DMS 273 treated with DMSO at 0.1 percent for 48 hours (cell line): ENCODE results near the gene TACR1.
"Not testable (repeated sequence)": the region's sequence is repeated elsewhere in the genome, so short reads cannot be mapped to it uniquely, and the experiment has no call there.

ENCODE experiments used
- DNase-seq: peaks from one replicate; lab custom pipeline; 2025; lab: John Stamatoyannopoulos, UW

The TACR1 gene

DNA sequence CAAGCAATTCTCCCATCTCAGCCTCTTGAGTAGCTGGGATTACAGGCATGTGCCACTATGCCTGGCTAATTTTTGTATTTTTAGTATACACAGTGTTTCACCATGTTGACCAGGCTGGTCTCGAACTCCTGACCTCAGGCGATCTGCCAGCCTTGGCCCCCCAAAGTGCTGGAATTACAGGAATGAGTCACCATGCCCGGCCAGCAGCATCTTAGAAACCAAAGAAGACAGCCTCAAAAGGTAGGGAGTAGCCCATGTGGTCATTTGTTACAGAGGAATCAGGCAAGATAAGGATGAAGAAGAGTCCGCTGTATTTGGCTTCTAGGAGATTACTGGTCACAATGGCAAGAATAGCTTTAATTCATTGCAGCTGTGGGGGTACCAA, 53.1 kb downstream of the TACR1 start:
- not testable (repeated sequence) for DNase-seq

DNA sequence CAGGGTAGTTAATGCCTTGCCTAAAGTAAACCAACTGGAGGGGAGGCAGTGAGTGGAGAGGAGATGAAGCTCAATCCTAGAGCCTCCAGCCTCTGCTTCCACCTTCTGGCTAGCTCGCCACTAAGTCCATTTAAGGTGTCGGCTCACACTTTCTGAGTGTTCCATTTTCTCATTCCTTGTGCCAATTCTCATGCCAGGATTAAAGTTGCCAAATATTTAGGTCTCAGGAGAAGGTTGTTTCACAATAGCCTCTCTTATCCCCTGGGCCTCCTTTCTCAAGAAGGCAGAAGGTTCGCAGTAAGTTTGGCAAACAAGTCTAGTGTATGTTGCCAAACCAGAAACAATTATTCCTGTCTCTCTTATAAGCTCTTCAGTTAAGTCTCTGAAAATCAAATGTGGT, 57.2 kb downstream of the TACR1 start:
- DNase-seq: no peak

- DNase-seq: no peak
These were observed 59.0 kb downstream of the TACR1 start for GRCh38 chr2:75140288-75140687.

- DNase-seq: no peak
These were observed 60.1 kb downstream of the TACR1 start for GRCh38 chr2:75139171-75139570.

DNA sequence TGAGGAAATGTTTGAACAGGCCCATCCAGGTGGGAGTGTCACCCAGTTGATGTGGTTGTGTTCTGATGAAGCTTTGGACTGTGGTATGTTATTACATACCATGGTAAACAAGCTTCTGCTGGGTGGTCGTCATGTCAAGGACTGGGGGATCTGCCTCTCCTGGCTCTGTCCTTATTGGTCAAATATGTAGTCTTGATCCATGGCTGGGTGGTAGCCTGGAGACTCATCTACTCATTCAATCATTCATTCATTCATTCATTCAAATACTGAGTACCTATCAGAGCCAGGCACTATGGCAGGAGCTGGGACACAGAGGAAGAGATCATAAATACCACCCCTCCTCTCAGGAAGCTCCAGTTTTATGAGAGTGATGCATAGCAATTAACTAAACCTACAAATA, 60.8 kb downstream of the TACR1 start:
- DNase-seq: no peak

- no peak for DNase-seq
These were observed 63.4 kb downstream of the TACR1 start for GRCh38 chr2:75135776-75136400.

GRCh38 chr2:75134860-75135259, 64.5 kb downstream of the TACR1 start:
- DNase-seq: no peak

DNA sequence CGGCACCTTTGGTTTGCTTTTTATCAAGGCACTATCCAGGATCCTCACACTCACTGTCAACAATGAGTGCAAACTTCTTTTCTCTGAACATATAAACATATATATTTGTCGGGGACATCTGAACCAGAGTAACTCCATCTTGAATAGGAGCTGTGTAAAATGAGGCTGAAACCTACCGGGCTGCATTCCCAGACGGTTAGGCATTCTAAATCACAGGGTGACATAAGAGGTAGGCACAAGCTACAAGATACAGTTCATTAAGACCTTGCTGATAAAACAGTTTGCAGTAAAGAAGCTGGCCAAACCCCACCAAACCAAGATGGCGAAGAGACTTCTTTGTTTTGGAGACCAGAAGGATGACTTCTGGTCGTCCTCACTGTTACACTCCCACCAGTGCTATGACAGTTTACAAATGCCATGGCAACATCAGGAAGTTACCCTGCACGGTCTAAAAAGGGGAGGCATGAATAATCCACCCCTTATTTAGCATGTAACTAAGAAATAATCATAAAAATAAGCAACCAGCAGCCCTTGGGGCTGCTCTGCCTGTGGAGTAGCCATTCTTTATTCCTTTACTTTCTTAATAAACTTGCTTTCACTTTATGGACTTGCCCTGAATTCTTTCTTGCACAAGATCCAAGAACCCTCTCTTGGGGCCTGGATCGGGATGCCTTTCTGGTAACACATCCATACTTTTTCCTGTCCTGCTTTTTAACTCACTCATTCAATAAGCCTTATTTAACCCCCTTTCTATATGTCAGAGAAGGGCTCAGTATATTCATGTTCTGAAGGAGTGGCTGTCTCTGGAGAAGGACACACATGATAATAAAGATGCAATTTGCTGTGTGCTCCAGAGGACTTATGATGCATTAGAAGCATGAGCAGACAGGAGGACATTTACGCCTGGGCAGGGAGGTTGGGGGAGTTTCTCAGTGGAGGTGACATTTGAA, 65.4 kb downstream of the TACR1 start:
- no peak for DNase-seq

- DNase-seq: peak; percentile 2
These were observed 69.1 kb downstream of the TACR1 start for GRCh38 chr2:75130171-75130570.

DNA sequence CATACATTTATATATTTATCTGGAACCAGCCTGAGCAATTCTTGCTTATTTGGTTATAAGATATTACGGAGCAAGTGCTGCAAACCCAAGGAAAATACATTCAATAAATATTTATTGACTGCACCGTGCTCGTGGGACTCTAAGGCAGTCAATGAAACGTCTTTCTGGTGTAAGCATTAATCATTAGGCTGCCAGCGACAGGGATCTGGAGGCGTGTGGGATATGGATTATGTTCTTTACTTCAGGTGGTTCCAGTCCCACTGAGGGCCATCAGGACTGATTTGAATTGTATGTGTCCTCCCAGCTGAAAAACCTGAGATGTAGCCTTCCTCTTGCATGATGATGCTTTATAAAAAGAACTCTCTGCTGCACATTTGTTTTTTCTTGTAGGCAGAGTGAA, 75.4 kb downstream of the TACR1 start:
- DNase-seq: no peak

DNA sequence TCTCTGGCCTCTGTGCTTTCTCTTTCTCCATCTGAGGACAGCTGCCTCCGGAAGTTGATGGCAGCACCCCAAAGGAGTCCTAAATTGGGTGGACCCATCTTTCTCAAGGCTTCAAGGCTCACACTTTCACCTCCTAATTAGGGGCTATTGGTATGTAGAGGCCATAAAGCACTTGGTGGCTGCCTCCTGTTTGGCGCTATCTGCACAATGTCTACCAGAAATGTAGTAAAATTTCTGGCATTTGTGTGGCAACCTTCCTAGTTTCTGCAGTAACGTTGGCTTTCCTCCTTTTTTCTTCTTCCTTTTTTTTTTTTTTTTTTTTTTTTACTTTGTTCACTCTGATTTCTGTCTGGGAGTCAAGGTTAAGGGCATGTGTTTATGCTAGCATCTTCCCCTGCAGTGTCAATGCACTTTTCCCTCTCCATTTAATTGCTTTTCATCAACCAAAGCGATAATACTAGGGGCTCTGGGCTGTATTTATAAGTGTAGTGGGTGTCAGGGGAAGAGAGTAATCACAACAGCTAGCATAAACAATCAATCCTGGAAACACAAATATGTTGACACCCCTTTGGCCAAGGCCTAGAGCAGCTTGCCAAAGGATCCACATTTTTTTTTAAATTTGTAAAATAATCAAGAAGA, 86.0 kb downstream of the TACR1 start:
- no peak for DNase-seq

DNA sequence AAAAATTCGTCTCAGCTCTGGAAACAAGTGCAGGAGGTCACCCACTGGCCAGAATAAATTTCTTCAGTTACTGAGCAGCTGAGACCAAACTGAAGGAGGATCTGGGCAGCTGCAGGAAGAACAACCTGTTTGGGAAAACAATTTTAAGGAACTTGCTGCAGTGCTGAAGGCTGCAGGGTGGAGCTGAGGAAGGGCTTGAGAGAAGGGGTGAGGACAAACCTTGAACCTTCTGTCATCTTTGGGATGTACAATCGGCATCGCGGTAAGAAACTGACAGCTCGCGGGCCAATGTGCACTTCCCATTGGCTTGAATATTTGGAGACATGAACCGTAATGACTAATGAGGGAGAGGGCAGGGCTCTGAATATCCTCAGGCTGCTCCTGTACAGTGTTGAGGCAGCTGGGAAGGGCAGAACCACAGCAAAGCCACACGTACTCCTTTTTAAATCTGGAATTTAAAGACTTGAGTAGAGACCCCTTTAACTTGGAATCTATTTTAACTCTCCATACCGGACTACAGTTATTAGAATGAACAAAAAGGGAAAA, 90.3 kb downstream of the TACR1 start:
- DNase-seq: no peak

DNA sequence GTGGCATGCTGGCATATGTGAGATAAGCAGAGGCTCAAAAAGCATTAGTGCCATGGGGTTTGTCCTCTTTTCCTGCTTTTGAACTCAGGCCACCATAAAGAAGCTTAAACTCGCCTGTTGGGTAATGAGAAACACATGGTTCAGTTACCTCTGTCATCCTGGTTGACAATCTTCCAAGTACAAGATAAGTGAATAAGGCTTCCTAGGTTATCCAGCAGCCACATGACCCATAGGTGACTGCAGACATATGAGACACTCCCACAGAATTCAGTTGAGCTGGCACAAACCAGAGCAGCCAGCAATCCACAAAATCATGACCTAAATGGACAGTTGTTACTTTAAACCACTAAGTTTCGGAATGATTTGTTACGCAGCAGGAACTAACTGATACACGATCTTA, 97.3 kb downstream of the TACR1 start:
- DNase-seq: no peak

- DNase-seq: no peak
These were observed 98.5 kb downstream of the TACR1 start for GRCh38 chr2:75100801-75101151.

- DNase-seq: no peak
These were observed 99.1 kb downstream of the TACR1 start for GRCh38 chr2:75100011-75100800.

GRCh38 chr2:75099521-75099922, 99.8 kb downstream of the TACR1 start:
- no peak for DNase-seq

GRCh38 chr2:75098856-75099255, 100.5 kb downstream of the TACR1 start:
- DNase-seq: no peak

DNA sequence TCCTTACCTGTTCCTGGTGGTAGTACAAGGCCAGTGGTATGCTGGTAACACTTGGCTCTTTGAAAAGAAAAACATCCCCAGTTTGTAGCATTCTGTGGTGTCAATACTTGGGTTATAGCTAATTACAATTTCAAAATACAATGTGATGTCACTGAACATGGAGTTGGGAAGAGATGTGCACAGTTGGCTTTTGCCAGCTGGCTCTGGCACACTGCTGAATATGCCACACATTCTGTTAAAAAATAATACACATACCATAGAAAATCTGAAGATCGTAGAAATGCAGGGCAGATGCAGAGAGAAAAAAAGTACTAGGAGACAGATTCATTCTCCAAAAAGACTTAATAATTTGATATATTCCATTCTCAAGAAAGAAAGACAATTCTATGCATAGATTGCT, 101.5 kb downstream of the TACR1 start:
- no peak for DNase-seq

- DNase-seq: no peak
These were observed 104.9 kb downstream of the TACR1 start for GRCh38 chr2:75094405-75094804.

- DNase-seq: no peak
These were observed 108.4 kb downstream of the TACR1 start for GRCh38 chr2:75090770-75091515.

DNA sequence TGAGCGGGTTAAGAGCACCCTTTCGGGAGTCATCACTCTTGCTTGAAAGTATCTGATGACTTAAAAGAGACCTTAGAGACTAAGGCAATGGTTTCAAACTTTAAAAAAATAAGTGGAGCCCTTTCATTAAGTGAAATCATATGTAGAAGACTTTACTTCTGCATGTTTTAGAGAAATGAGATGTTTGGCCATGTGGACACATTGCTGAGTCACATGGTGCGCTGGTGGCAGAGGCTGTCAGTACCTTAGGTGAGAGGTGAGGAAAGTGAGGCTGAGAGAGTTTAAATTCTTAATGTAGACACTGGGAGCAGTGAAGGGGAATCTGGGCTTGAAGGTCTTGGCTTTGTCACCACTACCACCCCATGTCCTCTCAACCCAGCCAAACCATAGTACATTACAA, 109.8 kb downstream of the TACR1 start:
- DNase-seq: no peak
